SU-DHL-6 (cell line): ENCODE data around the gene NTSR2.

Experiments
- CTCF ChIP-seq: fragments of 200-600 bp; sonication (generic); IDR thresholded peaks from one replicate; pipeline ENCODE4 v1.5.1; 2017; ENCODE audit warnings: antibody characterized with exemption, mild to moderate bottlenecking, low read length, moderate library complexity; ENCODE audit not compliant: insufficient read depth, poor library complexity, severe bottlenecking
- EZH2phosphoT487 ChIP-seq: fragments of 200-600 bp; sonication (generic), shearing (Covaris generic); conservative IDR thresholded peaks from 2 replicates; pipeline ENCODE4 v1.6.1; 2018; ENCODE audit warnings: mild to moderate bottlenecking, antibody characterized with exemption, low read length, moderate library complexity, mixed read lengths

- TF ChIP-seq CTCF: no peak
- TF ChIP-seq EZH2phosphoT487: no peak
These were observed 40.1 kb downstream of the NTSR2 start for GRCh38 chr2:11629851-11630250.
